Measurements from ENCODE around the gene CAMK2A.

- TF ChIP-seq CTCF (IDR thresholded peaks at IDR 0.05 in 8 of 11, conservative IDR thresholded peaks at IDR 0.05 in 3 of 11) (no peak), POLR2AphosphoS5 (IDR thresholded peaks at IDR 0.05) (no peak)
Observed at GRCh38 chr5:150209099-150209635, 80.4 kb downstream of the CAMK2A start.

Measured in spleen (tissue), 7 donors.